HepG2 (cell line): Measurements from ENCODE around the gene SNX9. TPM values are rescaled to one million over a fixed set of nuclear protein-coding genes. Genes with fewer than 3 reads are reported as not detected.

Experiments used
- ARID2 ChIP-seq: sonication (generic); formaldehyde crosslinking; IDR thresholded peaks from 2 replicates; pipeline ENCODE4 v1.8.1; 2022; ENCODE audit warnings: mild to moderate bottlenecking, missing genetic modification reagents, borderline replicate concordance
- FLYWCH1 ChIP-seq: sonication (generic); formaldehyde crosslinking; IDR thresholded peaks from 2 replicates; pipeline ENCODE4 v1.8.1; 2023; ENCODE audit warnings: mild to moderate bottlenecking, missing genetic modification reagents
- NKX3-1 ChIP-seq: sonication (generic); formaldehyde crosslinking; IDR thresholded peaks from 2 replicates; pipeline ENCODE4 v1.5.0; 2020; ENCODE audit warnings: missing genetic modification reagents
- SRF ChIP-seq: IDR thresholded peaks from 2 replicates; pipeline ENCODE4 v1.6.1; 2011; ENCODE audit warnings: mild to moderate bottlenecking, low read depth, low read length, moderate library complexity
- TBX2 ChIP-seq: sonication (generic); formaldehyde crosslinking; IDR thresholded peaks from 2 replicates; pipeline ENCODE4 v1.5.0; 2020; ENCODE audit warnings: missing genetic modification reagents, mild to moderate bottlenecking, borderline replicate concordance
- TSC22D2 ChIP-seq: sonication (generic); formaldehyde crosslinking; IDR thresholded peaks from 2 replicates; pipeline ENCODE4 v1.5.1; 2020; ENCODE audit warnings: missing genetic modification reagents, mild to moderate bottlenecking, borderline replicate concordance
- ZNF44 ChIP-seq: sonication (generic); formaldehyde crosslinking; IDR thresholded peaks from 2 replicates; pipeline ENCODE4 v1.5.1; 2020; ENCODE audit warnings: mild to moderate bottlenecking, missing genetic modification reagents
- ZNF605 ChIP-seq: sonication (generic); formaldehyde crosslinking; IDR thresholded peaks from 2 replicates; pipeline ENCODE4 v1.8.0; 2022; ENCODE audit warnings: mild to moderate bottlenecking, missing genetic modification reagents
- polyA plus RNA-seq, 8 experiments: library from polyadenylated mRNA; depleted of rRNA in 3 of 8; stranded (reverse) in 7 of 8; unstranded in 1 of 8; fragments of >200 nt; fragmentation: Illumina TruSeq in 4 of 8; extraction: Trizol in 4 of 8; gene quantifications; 2 replicates each; pipeline versions ENCODE4 v1.2.1 to v1.2.3, GENCODE V29; 2011 to 2016; ENCODE audit warnings: low read depth in 4 of 8, missing spikeins in 1 of 8, mixed read lengths in 1 of 8; ENCODE audit not compliant: insufficient read depth in 1 of 8
- total RNA-seq, 5 experiments: library from RNA; depleted of rRNA; stranded (reverse); fragments of >200 nt; fragmentation: Illumina TruSeq; extraction: Trizol; gene quantifications; 2 replicates each; pipeline ENCODE4 v1.2.3, GENCODE V29; 2016; ENCODE audit warnings: low read depth in 1 of 5
- TF ChIP-seq, protein P1 (sequence below): sonication (generic); formaldehyde crosslinking; IDR thresholded peaks from 2 replicates; pipeline ENCODE4 v1.4.0; 2020; ENCODE audit warnings: mild to moderate bottlenecking, missing genetic modification reagents
- TF ChIP-seq, protein P2 (sequence below): conservative IDR thresholded peaks from 2 replicates; pipeline ENCODE4 v1.6.1; 2018; ENCODE audit warnings: missing genetic modification reagents
- TF ChIP-seq, protein P3 (sequence below): sonication (generic); formaldehyde crosslinking; IDR thresholded peaks from 2 replicates; pipeline ENCODE4 v1.5.0; 2020; ENCODE audit warnings: mild to moderate bottlenecking, missing genetic modification reagents, moderate library complexity
- TF ChIP-seq, protein P4 (sequence below), 2 experiments: sonication (generic) in 1 of 2; formaldehyde crosslinking in 1 of 2; IDR thresholded peaks; 2 replicates each; pipeline versions ENCODE4 v1.4.0 to v1.6.1; 2018 to 2020; ENCODE audit warnings: missing genetic modification reagents in 2 of 2, borderline replicate concordance in 1 of 2, low read depth in 1 of 2, mild to moderate bottlenecking in 1 of 2, missing biosample characterization in 1 of 2

The SNX9 gene
- total and polyA plus RNA-seq, 2 of the 13 experiments (the other 11 are each of a cell fraction or from before 2014, with no cell fraction given): 21.9 to 36.0 TPM

DNA sequence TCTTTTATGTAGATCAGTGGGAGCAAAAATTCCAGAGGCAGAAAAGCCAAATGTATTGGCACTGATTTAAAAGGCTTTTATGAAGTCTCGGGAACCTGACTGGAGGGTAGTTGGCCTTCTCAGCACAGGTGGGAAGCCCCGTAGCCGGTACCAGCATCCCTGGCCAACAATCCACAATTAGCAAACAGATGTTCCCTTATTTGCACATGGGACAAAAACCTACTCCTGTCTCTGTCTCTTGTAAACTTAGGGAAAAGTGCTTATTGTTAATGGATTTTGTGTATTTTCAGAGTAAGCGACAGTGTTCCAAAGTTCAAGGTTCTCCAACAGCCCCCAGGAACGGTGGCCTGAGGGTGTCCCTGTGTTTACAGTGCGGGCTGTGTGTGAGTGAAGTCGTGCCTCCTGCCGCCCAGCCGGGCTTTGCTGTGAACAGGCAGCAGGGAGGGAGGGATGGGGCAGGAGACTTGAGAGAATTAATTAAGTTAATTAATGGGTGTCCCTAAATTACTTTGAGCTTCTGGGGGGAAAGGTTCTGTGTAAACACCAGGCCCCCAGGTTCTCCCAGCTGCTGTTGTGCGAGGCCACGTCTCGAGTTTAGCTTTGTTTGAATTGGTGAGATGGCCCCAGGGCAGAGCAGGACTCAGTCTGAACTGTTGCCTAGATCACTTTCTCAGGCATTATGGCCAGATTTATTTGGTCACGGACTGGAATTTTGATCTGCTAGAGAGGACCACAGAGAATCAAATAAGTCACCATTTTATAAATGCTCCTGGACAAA lies 162.5 kb downstream of the SNX9 start (continued):
- no peak for TF ChIP-seq FLYWCH1 (CRISPR knock-in tag)
- TF ChIP-seq, protein P1, sequence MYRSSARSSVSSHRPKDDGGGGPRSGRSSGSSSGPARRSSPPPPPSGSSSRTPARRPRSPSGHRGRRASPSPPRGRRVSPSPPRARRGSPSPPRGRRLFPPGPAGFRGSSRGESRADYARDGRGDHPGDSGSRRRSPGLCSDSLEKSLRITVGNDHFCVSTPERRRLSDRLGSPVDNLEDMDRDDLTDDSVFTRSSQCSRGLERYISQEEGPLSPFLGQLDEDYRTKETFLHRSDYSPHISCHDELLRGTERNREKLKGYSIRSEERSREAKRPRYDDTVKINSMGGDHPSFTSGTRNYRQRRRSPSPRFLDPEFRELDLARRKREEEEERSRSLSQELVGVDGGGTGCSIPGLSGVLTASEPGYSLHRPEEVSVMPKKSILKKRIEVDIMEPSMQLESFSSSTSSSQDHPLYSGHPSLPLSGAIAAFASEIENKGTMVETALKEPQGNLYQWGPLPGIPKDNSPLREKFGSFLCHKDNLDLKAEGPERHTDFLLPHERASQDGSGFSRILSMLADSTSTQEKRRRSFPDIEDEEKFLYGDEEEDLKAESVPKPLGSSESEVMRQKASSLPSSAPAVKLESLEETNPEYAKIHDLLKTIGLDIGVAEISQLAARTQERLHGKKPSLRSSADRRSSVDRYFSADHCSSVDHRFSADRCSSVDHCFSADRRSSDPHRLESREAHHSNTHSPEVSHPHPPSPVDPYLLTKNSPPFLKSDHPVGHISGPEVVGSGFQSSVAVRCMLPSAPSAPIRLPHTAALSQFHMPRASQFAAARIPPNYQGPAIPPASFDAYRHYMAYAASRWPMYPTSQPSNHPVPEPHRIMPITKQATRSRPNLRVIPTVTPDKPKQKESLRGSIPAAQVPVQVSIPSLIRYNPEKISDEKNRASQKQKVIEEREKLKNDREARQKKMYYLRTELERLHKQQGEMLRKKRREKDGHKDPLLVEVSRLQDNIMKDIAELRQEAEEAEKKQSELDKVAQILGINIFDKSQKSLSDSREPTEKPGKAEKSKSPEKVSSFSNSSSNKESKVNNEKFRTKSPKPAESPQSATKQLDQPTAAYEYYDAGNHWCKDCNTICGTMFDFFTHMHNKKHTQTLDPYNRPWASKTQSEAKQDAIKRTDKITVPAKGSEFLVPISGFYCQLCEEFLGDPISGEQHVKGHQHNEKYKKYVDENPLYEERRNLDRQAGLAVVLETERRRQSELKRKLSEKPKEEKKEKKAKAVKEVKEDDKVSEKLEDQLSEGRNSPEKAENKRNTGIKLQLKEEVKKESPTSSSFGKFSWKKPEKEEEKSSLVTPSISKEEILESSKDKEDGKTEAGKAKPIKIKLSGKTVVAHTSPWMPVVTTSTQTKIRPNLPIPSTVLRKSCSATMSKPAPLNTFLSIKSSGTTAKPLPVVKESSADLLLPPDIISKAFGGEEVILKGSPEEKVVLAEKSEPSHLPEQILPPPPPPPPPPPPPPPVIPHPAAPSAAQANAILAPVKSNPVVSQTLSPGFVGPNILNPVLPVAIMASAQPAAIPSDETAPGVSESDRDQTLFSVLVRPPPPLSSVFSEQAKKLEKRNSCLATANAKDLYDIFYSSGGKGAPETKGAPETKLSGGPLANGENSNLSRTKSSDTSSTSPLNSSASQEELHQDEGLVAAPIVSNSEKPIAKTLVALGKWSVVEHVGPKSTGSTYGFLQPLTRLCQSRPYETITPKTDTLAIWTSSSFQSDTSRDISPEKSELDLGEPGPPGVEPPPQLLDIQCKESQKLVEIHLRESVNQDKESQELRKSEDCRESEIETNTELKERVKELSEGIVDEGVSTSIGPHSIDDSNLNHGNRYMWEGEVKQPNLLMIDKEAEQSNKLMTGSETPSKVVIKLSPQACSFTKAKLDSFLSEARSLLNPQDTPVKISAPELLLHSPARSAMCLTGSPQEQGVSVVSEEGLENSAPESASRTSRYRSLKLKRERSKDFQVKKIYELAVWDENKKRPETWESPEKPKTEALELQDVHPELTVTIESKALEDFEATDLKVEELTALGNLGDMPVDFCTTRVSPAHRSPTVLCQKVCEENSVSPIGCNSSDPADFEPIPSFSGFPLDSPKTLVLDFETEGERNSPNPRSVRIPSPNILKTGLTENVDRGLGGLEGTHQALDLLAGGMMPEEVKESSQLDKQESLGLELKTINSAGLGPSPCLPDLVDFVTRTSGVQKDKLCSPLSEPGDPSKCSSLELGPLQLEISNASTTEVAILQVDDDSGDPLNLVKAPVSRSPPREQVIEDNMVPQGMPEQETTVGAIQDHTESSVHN (CRISPR knock-in tag): peak; percentile 82; the same call in 1 of the 2 replicates
- peak; percentile 92; the same call in 1 of the 2 replicates for TF ChIP-seq ARID2 (CRISPR knock-in tag)
- TF ChIP-seq, protein P2, sequence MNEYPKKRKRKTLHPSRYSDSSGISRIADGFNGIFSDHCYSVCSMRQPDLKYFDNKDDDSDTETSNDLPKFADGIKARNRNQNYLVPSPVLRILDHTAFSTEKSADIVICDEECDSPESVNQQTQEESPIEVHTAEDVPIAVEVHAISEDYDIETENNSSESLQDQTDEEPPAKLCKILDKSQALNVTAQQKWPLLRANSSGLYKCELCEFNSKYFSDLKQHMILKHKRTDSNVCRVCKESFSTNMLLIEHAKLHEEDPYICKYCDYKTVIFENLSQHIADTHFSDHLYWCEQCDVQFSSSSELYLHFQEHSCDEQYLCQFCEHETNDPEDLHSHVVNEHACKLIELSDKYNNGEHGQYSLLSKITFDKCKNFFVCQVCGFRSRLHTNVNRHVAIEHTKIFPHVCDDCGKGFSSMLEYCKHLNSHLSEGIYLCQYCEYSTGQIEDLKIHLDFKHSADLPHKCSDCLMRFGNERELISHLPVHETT (CRISPR knock-in tag): peak; percentile 75
- TF ChIP-seq, protein P3, sequence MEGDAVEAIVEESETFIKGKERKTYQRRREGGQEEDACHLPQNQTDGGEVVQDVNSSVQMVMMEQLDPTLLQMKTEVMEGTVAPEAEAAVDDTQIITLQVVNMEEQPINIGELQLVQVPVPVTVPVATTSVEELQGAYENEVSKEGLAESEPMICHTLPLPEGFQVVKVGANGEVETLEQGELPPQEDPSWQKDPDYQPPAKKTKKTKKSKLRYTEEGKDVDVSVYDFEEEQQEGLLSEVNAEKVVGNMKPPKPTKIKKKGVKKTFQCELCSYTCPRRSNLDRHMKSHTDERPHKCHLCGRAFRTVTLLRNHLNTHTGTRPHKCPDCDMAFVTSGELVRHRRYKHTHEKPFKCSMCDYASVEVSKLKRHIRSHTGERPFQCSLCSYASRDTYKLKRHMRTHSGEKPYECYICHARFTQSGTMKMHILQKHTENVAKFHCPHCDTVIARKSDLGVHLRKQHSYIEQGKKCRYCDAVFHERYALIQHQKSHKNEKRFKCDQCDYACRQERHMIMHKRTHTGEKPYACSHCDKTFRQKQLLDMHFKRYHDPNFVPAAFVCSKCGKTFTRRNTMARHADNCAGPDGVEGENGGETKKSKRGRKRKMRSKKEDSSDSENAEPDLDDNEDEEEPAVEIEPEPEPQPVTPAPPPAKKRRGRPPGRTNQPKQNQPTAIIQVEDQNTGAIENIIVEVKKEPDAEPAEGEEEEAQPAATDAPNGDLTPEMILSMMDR (CRISPR knock-in tag): peak; percentile 33; the same call in 1 of the 2 replicates
- TF ChIP-seq NKX3-1 (CRISPR knock-in tag): peak; percentile 95
- TF ChIP-seq TBX2 (CRISPR knock-in tag): peak; percentile 97
- TF ChIP-seq TSC22D2: peak; percentile 38; the same call in 1 of the 2 replicates
- TF ChIP-seq ZNF44: no peak; the same call in 1 of the 2 replicates
- TF ChIP-seq, protein P4, sequence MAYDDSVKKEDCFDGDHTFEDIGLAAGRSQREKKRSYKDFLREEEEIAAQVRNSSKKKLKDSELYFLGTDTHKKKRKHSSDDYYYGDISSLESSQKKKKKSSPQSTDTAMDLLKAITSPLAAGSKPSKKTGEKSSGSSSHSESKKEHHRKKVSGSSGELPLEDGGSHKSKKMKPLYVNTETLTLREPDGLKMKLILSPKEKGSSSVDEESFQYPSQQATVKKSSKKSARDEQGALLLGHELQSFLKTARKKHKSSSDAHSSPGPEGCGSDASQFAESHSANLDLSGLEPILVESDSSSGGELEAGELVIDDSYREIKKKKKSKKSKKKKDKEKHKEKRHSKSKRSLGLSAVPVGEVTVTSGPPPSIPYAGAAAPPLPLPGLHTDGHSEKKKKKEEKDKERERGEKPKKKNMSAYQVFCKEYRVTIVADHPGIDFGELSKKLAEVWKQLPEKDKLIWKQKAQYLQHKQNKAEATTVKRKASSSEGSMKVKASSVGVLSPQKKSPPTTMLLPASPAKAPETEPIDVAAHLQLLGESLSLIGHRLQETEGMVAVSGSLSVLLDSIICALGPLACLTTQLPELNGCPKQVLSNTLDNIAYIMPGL (CRISPR knock-in tag; IDR thresholded peaks at IDR 0.05; ENCODE audit: borderline replicate concordance in 1 of 2, low read depth in 1 of 2): peak; percentile 63 to 87; a peak in 3 of 4 replicates
- peak; percentile 75 for TF ChIP-seq ZNF605 (CRISPR knock-in tag)
- TF ChIP-seq SRF: peak; percentile 89
